GM23338 (cell line): Measurements from ENCODE around the gene OR10H2. TPM values are rescaled to one million over a fixed set of nuclear protein-coding genes. Genes with fewer than 3 reads are reported as not detected.

ENCODE experiments used
- ATAC-seq: fragments of 200-7000 bp; cut with Tn5 transposase; 3 replicates; pipeline ENCODE4 v1.9.1; 2020
- DNase-seq: peaks from one replicate; pipeline ENCODE4 v3.0.0-alpha.2; 2015; ENCODE audit warnings: low spot score
- H2AFZ ChIP-seq: fragments of 200-600 bp; sonication (generic); 2 replicates; pipeline ENCODE4 v1.8.0; 2016; ENCODE audit warnings: antibody characterized with exemption, mild to moderate bottlenecking, moderate library complexity
- H3F3A ChIP-seq: fragments of 200-600 bp; sonication (generic); replicated peaks from 2 replicates; pipeline ENCODE4 v1.8.0; 2017; ENCODE audit warnings: antibody characterized with exemption, mixed run types, low read depth
- H3K27ac ChIP-seq: fragments of 200-600 bp; sonication (generic); 2 replicates; pipeline ENCODE4 v1.6.1; 2016; ENCODE audit warnings: low read depth
- H3K27me3 ChIP-seq: fragments of 200-600 bp; sonication (generic); 2 replicates; pipeline ENCODE4 v1.8.0; 2016; ENCODE audit warnings: mild to moderate bottlenecking, mixed run types, moderate library complexity; ENCODE audit not compliant: insufficient read depth
- H3K36me3 ChIP-seq: fragments of 200-600 bp; sonication (generic); 2 replicates; pipeline ENCODE4 v1.8.0; 2016; ENCODE audit warnings: mild to moderate bottlenecking; ENCODE audit not compliant: insufficient read depth
- H3K4me1 ChIP-seq: fragments of 200-600 bp; sonication (generic); 2 replicates; pipeline ENCODE4 v1.8.0; 2016; ENCODE audit warnings: mild to moderate bottlenecking, moderate library complexity; ENCODE audit not compliant: insufficient read depth
- H3K4me2 ChIP-seq: fragments of 200-600 bp; sonication (generic); 2 replicates; pipeline ENCODE4 v1.7.1; 2017; ENCODE audit warnings: mixed run types
- H3K4me3 ChIP-seq: fragments of 200-600 bp; sonication (generic); 2 replicates; pipeline ENCODE4 v1.6.1; 2016; ENCODE audit warnings: mixed run types
- H3K79me2 ChIP-seq: fragments of 200-600 bp; sonication (generic); replicated peaks from 2 replicates; pipeline ENCODE4 v1.8.0; 2017; ENCODE audit warnings: mild to moderate bottlenecking; ENCODE audit not compliant: insufficient read depth
- H3K9me2 ChIP-seq: fragments of 200-600 bp; sonication (generic); 2 replicates; pipeline ENCODE4 v1.8.0; 2017; ENCODE audit not compliant: insufficient read depth
- H4K20me1 ChIP-seq: fragments of 200-600 bp; sonication (generic); replicated peaks from 2 replicates; pipeline ENCODE4 v1.8.0; 2017; ENCODE audit warnings: mild to moderate bottlenecking; ENCODE audit not compliant: insufficient read depth
- H3K27ac Mint-ChIP-seq: 2 replicates; pipeline ENCODE4 v1.8.0; 2020; ENCODE audit warnings: inconsistent platforms, mild to moderate bottlenecking, moderate library complexity, mixed read lengths
- H3K27me3 Mint-ChIP-seq: 3 replicates; pipeline ENCODE4 v1.8.0; 2022; ENCODE audit warnings: low read depth, mild to moderate bottlenecking, moderate library complexity, mixed read lengths, inconsistent platforms; ENCODE audit not compliant: insufficient read depth, poor library complexity
- H3K36me3 Mint-ChIP-seq: 3 replicates; pipeline ENCODE4 v1.8.0; 2021; ENCODE audit warnings: low read depth, mild to moderate bottlenecking, inconsistent platforms, moderate library complexity, mixed read lengths
- H3K4me1 Mint-ChIP-seq: 3 replicates; pipeline ENCODE4 v1.8.0; 2020; ENCODE audit warnings: mild to moderate bottlenecking, inconsistent platforms, mixed read lengths
- H3K4me3 Mint-ChIP-seq: 3 replicates; pipeline ENCODE4 v1.8.0; 2021; ENCODE audit warnings: moderate library complexity, mild to moderate bottlenecking, inconsistent platforms, mixed read lengths
- H3K9me3 Mint-ChIP-seq: 3 replicates; pipeline ENCODE4 v1.8.0; 2020; ENCODE audit warnings: moderate library complexity, mild to moderate bottlenecking, inconsistent platforms, mixed read lengths
- CREB1 ChIP-seq: fragments of 250-450 bp; sonication (Bioruptor Pico); IDR thresholded peaks from 2 replicates; pipeline ENCODE4 v1.5.0; 2020; ENCODE audit warnings: low read depth, mild to moderate bottlenecking, moderate library complexity
- EZH2 ChIP-seq: fragments of 200-600 bp; sonication (generic); IDR thresholded peaks from one replicate; pipeline ENCODE4 v1.8.0; 2017; ENCODE audit warnings: antibody characterized with exemption, mild to moderate bottlenecking, low read depth; ENCODE audit not compliant: unreplicated experiment
- EZH2phosphoT487 ChIP-seq: fragments of 200-600 bp; sonication (generic); IDR thresholded peaks from one replicate; pipeline ENCODE4 v1.8.1; 2018; ENCODE audit warnings: antibody characterized with exemption; ENCODE audit not compliant: unreplicated experiment
- JUNB ChIP-seq: IDR thresholded peaks from one replicate; pipeline ENCODE4 v1.6.1; 2016; ENCODE audit warnings: antibody characterized with exemption; ENCODE audit not compliant: unreplicated experiment
- NANOG ChIP-seq: IDR thresholded peaks from 2 replicates; pipeline ENCODE4 v1.6.1; 2016; ENCODE audit warnings: antibody characterized with exemption, borderline replicate concordance
- POLR2AphosphoS5 ChIP-seq: IDR thresholded peaks from 2 replicates; pipeline ENCODE4 v1.6.1; 2016; ENCODE audit warnings: antibody characterized with exemption, low read depth
- ZNF114 ChIP-seq: fragments of 250-450 bp; sonication (Bioruptor Pico); IDR thresholded peaks from 2 replicates; pipeline ENCODE4 v1.5.0; 2020; ENCODE audit warnings: mild to moderate bottlenecking, moderate library complexity
- ZNF331 ChIP-seq: fragments of 250-450 bp; sonication (Bioruptor Pico); IDR thresholded peaks from 2 replicates; pipeline ENCODE4 v1.5.0; 2020; ENCODE audit warnings: low read depth, mild to moderate bottlenecking, moderate library complexity
- polyA plus RNA-seq: library from polyadenylated mRNA; unstranded; fragments of >200 nt; fragmentation: Nextera tagmentation; extraction: Ambion mirVana; gene quantifications from 2 replicates; pipeline ENCODE4 v1.2.1, GENCODE V29; 2016
- total RNA-seq: library from RNA; depleted of rRNA; stranded (reverse); fragments of >200 nt; shearing (Covaris generic); gene quantifications from 2 replicates; pipeline ENCODE4 v1.2.3, GENCODE V29; 2014
- TF ChIP-seq, protein P1 (sequence below): fragments of 250-450 bp; sonication (Bioruptor Pico); IDR thresholded peaks from 2 replicates; pipeline ENCODE4 v1.5.0; 2020; ENCODE audit warnings: mild to moderate bottlenecking, moderate library complexity
- TF ChIP-seq, protein P2 (sequence below): IDR thresholded peaks from one replicate; pipeline ENCODE4 v1.6.1; 2018; ENCODE audit warnings: antibody characterized with exemption; ENCODE audit not compliant: unreplicated experiment
- TF ChIP-seq, protein P3 (sequence below): IDR thresholded peaks from 2 replicates; pipeline ENCODE4 v1.6.1; 2016; ENCODE audit warnings: antibody characterized with exemption
- TF ChIP-seq, protein P4 (sequence below), 2 experiments: fragments of 200-600 bp in 1 of 2; sonication (generic) in 1 of 2; conservative IDR thresholded peaks; 2 replicates each; pipeline versions ENCODE4 v1.5.1 to v1.6.1; 2016 to 2017; ENCODE audit warnings: antibody characterized with exemption in 2 of 2, low read depth in 2 of 2, mild to moderate bottlenecking in 2 of 2, moderate library complexity in 1 of 2

Gene OR10H2
- total and polyA plus RNA-seq, 2 experiments from 2014 or later: not detected

DNA sequence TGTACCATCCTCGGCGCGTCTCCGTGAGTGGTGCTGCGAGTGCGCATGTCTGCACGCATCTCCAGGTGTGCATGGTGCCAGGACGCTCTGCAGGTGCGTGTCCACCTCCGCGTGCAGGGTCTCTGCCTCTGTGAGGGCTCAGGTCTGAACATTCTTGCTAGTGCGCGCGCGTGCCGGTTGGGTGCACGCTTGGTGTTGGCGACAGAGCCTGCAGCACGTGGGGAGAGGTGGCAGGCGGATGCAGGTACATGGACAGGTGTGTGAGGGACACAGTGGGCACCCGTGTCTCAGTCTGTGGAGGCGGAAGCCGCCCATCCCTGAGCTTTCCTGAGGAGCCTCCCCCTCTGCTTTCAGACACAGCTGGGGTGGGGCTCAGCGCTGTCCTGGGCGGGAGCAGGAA is 4.9 kb upstream of the OR10H2 start (continued):
- TF ChIP-seq, protein P1, sequence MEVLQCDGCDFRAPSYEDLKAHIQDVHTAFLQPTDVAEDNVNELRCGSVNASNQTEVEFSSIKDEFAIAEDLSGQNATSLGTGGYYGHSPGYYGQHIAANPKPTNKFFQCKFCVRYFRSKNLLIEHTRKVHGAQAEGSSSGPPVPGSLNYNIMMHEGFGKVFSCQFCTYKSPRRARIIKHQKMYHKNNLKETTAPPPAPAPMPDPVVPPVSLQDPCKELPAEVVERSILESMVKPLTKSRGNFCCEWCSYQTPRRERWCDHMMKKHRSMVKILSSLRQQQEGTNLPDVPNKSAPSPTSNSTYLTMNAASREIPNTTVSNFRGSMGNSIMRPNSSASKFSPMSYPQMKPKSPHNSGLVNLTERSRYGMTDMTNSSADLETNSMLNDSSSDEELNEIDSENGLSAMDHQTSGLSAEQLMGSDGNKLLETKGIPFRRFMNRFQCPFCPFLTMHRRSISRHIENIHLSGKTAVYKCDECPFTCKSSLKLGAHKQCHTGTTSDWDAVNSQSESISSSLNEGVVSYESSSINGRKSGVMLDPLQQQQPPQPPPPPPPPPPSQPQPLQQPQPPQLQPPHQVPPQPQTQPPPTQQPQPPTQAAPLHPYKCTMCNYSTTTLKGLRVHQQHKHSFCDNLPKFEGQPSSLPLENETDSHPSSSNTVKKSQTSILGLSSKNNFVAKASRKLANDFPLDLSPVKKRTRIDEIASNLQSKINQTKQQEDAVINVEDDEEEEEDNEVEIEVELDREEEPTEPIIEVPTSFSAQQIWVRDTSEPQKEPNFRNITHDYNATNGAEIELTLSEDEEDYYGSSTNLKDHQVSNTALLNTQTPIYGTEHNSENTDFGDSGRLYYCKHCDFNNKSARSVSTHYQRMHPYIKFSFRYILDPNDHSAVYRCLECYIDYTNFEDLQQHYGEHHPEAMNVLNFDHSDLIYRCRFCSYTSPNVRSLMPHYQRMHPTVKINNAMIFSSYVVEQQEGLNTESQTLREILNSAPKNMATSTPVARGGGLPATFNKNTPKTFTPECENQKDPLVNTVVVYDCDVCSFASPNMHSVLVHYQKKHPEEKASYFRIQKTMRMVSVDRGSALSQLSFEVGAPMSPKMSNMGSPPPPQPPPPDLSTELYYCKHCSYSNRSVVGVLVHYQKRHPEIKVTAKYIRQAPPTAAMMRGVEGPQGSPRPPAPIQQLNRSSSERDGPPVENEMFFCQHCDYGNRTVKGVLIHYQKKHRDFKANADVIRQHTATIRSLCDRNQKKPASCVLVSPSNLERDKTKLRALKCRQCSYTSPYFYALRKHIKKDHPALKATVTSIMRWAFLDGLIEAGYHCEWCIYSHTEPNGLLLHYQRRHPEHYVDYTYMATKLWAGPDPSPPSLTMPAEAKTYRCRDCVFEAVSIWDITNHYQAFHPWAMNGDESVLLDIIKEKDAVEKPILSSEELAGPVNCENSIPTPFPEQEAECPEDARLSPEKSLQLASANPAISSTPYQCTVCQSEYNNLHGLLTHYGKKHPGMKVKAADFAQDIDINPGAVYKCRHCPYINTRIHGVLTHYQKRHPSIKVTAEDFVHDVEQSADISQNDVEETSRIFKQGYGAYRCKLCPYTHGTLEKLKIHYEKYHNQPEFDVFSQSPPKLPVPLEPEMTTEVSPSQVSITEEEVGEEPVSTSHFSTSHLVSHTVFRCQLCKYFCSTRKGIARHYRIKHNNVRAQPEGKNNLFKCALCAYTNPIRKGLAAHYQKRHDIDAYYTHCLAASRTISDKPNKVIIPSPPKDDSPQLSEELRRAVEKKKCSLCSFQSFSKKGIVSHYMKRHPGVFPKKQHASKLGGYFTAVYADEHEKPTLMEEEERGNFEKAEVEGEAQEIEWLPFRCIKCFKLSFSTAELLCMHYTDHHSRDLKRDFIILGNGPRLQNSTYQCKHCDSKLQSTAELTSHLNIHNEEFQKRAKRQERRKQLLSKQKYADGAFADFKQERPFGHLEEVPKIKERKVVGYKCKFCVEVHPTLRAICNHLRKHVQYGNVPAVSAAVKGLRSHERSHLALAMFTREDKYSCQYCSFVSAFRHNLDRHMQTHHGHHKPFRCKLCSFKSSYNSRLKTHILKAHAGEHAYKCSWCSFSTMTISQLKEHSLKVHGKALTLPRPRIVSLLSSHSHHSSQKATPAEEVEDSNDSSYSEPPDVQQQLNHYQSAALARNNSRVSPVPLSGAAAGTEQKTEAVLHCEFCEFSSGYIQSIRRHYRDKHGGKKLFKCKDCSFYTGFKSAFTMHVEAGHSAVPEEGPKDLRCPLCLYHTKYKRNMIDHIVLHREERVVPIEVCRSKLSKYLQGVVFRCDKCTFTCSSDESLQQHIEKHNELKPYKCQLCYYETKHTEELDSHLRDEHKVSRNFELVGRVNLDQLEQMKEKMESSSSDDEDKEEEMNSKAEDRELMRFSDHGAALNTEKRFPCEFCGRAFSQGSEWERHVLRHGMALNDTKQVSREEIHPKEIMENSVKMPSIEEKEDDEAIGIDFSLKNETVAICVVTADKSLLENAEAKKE (CRISPR knock-in tag): no peak
- TF ChIP-seq ZNF331 (CRISPR knock-in tag) (no peak), ZNF114 (CRISPR knock-in tag) (no peak), NANOG (no peak), JUNB (no peak)

DNA sequence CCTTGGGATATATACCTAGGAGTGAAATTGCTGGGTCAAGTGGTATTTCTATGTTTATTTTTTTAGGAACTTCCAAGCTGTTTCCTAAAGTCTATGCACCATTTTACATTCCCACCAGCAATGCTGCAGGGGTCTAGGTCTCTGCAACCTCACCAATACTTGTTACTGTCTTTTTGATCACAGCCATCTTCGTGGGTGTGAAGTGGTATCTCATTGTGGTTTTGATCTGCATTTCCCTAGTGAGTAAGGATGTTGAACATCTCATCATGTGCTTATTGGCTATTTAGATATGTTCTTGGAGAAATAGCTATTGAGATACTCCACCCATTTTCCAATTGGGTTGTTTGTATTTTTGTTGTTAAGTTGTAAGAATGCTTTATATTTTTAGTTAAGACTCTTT is 2.7 kb downstream of the OR10H2 start:
- Mint-ChIP-seq H3K9me3 (peaks cover 98% of the 10 kb centered on the region), H3K27me3 (peaks cover 9% of the 10 kb centered on the region), H3K27ac (no peak overlapping the region), H3K4me1 (no peaks in the 10 kb centered on the region), H3K36me3 (peaks cover 25% of the 10 kb centered on the region), H3K4me3 (no peak overlapping the region)
- peak overlapping the region; percentile 10; the same call in 1 of the 2 replicates for H3K4me3 ChIP-seq
- no peaks in the 10 kb centered on the region for H3K4me1 ChIP-seq
- H3K27ac ChIP-seq: no peak overlapping the region
- DNase-seq (no peak), ATAC-seq (no peak)
- no peaks in the 10 kb centered on the region for H4K20me1 ChIP-seq
- no peak overlapping the region for H3K4me2 ChIP-seq
- H3K9me2 ChIP-seq: no peaks in the 10 kb centered on the region
- H3F3A ChIP-seq: no peaks in the 10 kb centered on the region
- H3K79me2 ChIP-seq: no peaks in the 10 kb centered on the region
- H2AFZ ChIP-seq: no peak overlapping the region
- no peaks in the 10 kb centered on the region for H3K27me3 ChIP-seq
- 0 out of 2 replicates have a peak, but pooled peaks cover 6% of the 10 kb centered on the region for H3K36me3 ChIP-seq
- TF ChIP-seq, protein P2, sequence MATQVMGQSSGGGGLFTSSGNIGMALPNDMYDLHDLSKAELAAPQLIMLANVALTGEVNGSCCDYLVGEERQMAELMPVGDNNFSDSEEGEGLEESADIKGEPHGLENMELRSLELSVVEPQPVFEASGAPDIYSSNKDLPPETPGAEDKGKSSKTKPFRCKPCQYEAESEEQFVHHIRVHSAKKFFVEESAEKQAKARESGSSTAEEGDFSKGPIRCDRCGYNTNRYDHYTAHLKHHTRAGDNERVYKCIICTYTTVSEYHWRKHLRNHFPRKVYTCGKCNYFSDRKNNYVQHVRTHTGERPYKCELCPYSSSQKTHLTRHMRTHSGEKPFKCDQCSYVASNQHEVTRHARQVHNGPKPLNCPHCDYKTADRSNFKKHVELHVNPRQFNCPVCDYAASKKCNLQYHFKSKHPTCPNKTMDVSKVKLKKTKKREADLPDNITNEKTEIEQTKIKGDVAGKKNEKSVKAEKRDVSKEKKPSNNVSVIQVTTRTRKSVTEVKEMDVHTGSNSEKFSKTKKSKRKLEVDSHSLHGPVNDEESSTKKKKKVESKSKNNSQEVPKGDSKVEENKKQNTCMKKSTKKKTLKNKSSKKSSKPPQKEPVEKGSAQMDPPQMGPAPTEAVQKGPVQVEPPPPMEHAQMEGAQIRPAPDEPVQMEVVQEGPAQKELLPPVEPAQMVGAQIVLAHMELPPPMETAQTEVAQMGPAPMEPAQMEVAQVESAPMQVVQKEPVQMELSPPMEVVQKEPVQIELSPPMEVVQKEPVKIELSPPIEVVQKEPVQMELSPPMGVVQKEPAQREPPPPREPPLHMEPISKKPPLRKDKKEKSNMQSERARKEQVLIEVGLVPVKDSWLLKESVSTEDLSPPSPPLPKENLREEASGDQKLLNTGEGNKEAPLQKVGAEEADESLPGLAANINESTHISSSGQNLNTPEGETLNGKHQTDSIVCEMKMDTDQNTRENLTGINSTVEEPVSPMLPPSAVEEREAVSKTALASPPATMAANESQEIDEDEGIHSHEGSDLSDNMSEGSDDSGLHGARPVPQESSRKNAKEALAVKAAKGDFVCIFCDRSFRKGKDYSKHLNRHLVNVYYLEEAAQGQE: no peak
- TF ChIP-seq, protein P3, sequence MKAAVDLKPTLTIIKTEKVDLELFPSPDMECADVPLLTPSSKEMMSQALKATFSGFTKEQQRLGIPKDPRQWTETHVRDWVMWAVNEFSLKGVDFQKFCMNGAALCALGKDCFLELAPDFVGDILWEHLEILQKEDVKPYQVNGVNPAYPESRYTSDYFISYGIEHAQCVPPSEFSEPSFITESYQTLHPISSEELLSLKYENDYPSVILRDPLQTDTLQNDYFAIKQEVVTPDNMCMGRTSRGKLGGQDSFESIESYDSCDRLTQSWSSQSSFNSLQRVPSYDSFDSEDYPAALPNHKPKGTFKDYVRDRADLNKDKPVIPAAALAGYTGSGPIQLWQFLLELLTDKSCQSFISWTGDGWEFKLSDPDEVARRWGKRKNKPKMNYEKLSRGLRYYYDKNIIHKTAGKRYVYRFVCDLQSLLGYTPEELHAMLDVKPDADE: no peak
- TF ChIP-seq EZH2 (no peak), POLR2AphosphoS5 (no peak), EZH2phosphoT487 (no peak), JUNB (no peak), CREB1 (CRISPR knock-in tag) (no peak), ZNF114 (CRISPR knock-in tag) (no peak), NANOG (no peak)
- TF ChIP-seq, protein P4, sequence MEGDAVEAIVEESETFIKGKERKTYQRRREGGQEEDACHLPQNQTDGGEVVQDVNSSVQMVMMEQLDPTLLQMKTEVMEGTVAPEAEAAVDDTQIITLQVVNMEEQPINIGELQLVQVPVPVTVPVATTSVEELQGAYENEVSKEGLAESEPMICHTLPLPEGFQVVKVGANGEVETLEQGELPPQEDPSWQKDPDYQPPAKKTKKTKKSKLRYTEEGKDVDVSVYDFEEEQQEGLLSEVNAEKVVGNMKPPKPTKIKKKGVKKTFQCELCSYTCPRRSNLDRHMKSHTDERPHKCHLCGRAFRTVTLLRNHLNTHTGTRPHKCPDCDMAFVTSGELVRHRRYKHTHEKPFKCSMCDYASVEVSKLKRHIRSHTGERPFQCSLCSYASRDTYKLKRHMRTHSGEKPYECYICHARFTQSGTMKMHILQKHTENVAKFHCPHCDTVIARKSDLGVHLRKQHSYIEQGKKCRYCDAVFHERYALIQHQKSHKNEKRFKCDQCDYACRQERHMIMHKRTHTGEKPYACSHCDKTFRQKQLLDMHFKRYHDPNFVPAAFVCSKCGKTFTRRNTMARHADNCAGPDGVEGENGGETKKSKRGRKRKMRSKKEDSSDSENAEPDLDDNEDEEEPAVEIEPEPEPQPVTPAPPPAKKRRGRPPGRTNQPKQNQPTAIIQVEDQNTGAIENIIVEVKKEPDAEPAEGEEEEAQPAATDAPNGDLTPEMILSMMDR (conservative IDR thresholded peaks at IDR 0.05; ENCODE audit: low read depth in 2 of 2): no peak
